Activated CD8-positive, alpha-beta T cell treated with anti-CD3 and anti-CD28 coated beads for 36 hours (primary cell): Measurements from ENCODE around the gene KBTBD12. TPM values are rescaled to one million over a fixed set of nuclear protein-coding genes. Genes with fewer than 3 reads are reported as not detected.

Experiments
- ATAC-seq: fragments of 200-7000 bp; cut with Tn5 transposase; one replicate; pipeline ENCODE4 v1.10.0; 2021; ENCODE audit warnings: mild to moderate bottlenecking, moderate library complexity
- CTCF ChIA-PET: fragments of 350-600 bp; sonication (Branson Sonifier 250); formaldehyde crosslinking; loops from one replicate; lab custom pipeline; 2021; ENCODE audit warnings: antibody characterized with exemption; lab: Charles Lee
- POLR2A ChIA-PET: fragments of 350-600 bp; sonication (Branson Sonifier 250); formaldehyde crosslinking; loops from one replicate; lab custom pipeline; 2021; ENCODE audit warnings: antibody characterized with exemption; lab: Charles Lee
- DNase-seq: peaks from one replicate; pipeline ENCODE4 v3.0.0-alpha.2; 2020
- H3K27ac Mint-ChIP-seq: one replicate; pipeline ENCODE4 v1.8.0; 2021; ENCODE audit warnings: mild to moderate bottlenecking, mixed read lengths
- H3K27me3 Mint-ChIP-seq: one replicate; pipeline ENCODE4 v1.8.0; 2021; ENCODE audit warnings: mixed read lengths
- H3K36me3 Mint-ChIP-seq: one replicate; pipeline ENCODE4 v1.8.0; 2021; ENCODE audit warnings: low read depth, mixed read lengths
- H3K4me1 Mint-ChIP-seq: one replicate; pipeline ENCODE4 v1.8.0; 2021; ENCODE audit warnings: low read depth, mixed read lengths
- H3K4me3 Mint-ChIP-seq: one replicate; pipeline ENCODE4 v1.8.0; 2021; ENCODE audit warnings: mild to moderate bottlenecking, moderate library complexity, mixed read lengths
- H3K9me3 Mint-ChIP-seq: one replicate; pipeline ENCODE4 v1.8.0; 2021; ENCODE audit warnings: mixed read lengths
- CTCF ChIP-seq: fragments of 200-600 bp; IDR thresholded peaks from one replicate; pipeline ENCODE4 v1.8.0; 2022; ENCODE audit warnings: antibody characterized with exemption, mild to moderate bottlenecking
- intact Hi-C: fragments of 100-400 bp; cut with micrococcal nuclease; formaldehyde crosslinking; loops from one replicate; pipeline ENCODE4 v1.10.0; 2022
- total RNA-seq, 2 experiments: library from RNA; stranded (reverse); gene quantifications; one replicate each; pipeline ENCODE4 v1.2.3, GENCODE V29; 2021

KBTBD12 gene
- total RNA-seq, 2 experiments from 2014 or later, result not detected

DNA sequence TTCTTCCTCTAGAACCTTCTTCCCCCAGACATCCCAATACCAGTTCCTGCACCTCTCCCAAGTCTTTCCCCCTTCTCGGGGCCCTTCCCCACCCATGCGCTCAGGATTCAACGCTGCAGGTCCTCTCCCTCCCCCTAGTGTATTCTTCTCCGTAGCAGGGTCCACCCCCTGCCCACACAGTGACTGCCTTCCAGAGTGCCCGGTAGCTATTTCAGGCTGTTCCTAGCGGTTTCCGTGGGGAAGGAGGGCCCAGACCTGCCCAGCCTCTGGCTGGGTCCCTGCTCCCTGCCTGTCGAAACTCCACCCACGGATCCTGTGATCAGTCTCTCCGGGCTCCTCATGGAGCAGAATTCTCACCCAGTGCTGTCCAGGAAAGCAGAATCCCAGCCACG, 92.0 kb downstream of the KBTBD12 start:
- H3K36me3 Mint-ChIP-seq, result no peaks in the 10 kb centered on the region
- H3K27ac Mint-ChIP-seq, result no peak overlapping the region
- ATAC-seq (no peak), DNase-seq (no peak)
- H3K4me3 Mint-ChIP-seq, result no peak overlapping the region
- H3K27me3 Mint-ChIP-seq, result peaks cover 2% of the 10 kb centered on the region
- no peak for TF ChIP-seq CTCF
- intact Hi-C loops, result no loop called here
- peaks cover 4% of the 10 kb centered on the region for H3K4me1 Mint-ChIP-seq
- POLR2A ChIA-PET, result no interaction called here
- H3K9me3 Mint-ChIP-seq, result no peaks in the 10 kb centered on the region
- CTCF ChIA-PET, result no interaction called here

DNA sequence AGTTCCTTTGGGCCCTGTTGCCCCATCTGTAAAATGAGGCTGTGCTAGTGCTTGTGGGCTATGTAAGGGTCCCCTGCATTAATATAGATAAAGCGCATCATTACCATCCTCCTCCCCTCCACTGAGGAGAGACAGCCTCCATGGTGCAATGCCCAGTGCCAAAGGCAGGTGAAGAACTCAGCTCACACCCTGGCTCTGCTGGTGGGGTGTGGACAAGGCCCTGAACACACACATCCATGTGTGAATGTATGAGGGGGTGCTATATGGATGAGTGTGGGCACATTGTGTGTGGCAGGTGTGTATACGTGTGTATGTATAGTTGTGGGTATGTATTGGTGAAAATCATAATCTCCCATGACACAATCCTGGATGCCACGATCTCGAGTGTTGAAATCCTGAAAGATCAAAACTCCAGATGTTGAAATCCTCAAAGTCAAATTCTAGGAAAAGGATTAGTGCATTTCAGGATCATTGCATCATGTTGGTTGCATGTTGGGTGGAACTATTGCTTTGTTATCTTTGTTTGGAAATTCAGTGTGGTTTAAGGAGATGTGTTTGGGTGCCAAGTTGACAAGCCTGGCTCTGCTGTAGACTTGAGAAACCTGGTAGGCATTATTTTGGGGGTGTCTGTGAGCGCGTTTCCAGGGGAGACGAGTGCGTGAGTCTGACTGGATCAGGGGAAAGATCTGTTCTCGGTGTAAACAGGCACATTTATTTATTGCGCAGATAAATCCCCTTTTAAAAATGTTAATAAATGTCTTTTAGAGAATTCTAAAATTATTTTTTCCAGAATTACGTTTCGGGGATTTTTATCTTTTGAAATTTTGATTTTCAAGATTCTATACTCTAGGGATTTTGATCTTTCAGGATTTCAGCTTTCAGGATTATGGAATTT, 95.2 kb downstream of the KBTBD12 start:
- Mint-ChIP-seq H3K27ac (no peak overlapping the region), H3K36me3 (no peaks in the 10 kb centered on the region), H3K9me3 (no peaks in the 10 kb centered on the region), H3K4me1 (peaks cover 4% of the 10 kb centered on the region), H3K4me3 (no peak overlapping the region), H3K27me3 (peaks cover 5% of the 10 kb centered on the region)
- no peak for TF ChIP-seq CTCF
- POLR2A ChIA-PET, result no interaction called here
- DNase-seq, result no peak
- CTCF ChIA-PET, result no interaction called here
- intact Hi-C loops, result no loop called here
- no peak for ATAC-seq

- POLR2A ChIA-PET, result interaction anchor here (0.5 kb wide), 1 partner anchor 44 kb away, joined by 4 read pairs; no protein-coding TSS in a partner anchor
- Mint-ChIP-seq H3K27me3 (peaks cover 5% of the 10 kb centered on the region), H3K4me3 (no peak overlapping the region), H3K27ac (no peak overlapping the region), H3K36me3 (no peaks in the 10 kb centered on the region), H3K9me3 (no peaks in the 10 kb centered on the region), H3K4me1 (peaks cover 4% of the 10 kb centered on the region)
- intact Hi-C loops, result no loop called here
- TF ChIP-seq CTCF, result no peak
- CTCF ChIA-PET, result interaction anchor here (1.1 kb wide), 1 partner anchor 37 kb away, joined by 4 read pairs; no protein-coding TSS in a partner anchor
- peak; percentile 41 for DNase-seq
- ATAC-seq, result peak; percentile 24
These were observed 96.1 kb downstream of the KBTBD12 start for GRCh38 chr3:128011140-128011539.

DNA sequence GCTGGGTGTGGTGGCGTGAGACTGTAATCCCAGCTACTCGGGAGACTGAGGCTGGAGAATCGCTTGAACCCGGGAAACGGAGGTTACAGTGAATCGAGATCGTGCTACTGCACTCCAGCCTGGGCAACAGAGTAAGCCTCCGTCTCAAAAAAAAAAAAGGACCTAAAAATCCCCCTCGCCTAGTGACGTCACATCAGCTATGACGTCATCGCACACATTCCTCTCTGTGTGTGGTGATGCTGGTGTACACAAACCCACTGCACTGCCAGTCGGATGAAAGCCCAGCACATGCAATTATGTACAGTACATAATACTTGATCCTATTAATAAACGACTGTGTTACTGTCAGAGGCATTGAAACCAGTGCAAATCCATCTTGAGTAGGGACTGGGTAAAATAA, 97.0 kb downstream of the KBTBD12 start:
- peaks cover 2% of the 10 kb centered on the region for H3K9me3 Mint-ChIP-seq
- no peak for TF ChIP-seq CTCF
- CTCF ChIA-PET, result interaction anchor here (1.1 kb wide), 1 partner anchor 36 kb away, joined by 4 read pairs; no protein-coding TSS in a partner anchor
- DNase-seq (no peak), ATAC-seq (no peak)
- no peak overlapping the region for H3K4me3 Mint-ChIP-seq
- H3K27ac Mint-ChIP-seq, result no peak overlapping the region
- intact Hi-C loops, result no loop called here
- peaks cover 5% of the 10 kb centered on the region for H3K27me3 Mint-ChIP-seq
- H3K36me3 Mint-ChIP-seq, result no peaks in the 10 kb centered on the region
- H3K4me1 Mint-ChIP-seq, result peaks cover 4% of the 10 kb centered on the region
- POLR2A ChIA-PET, result no interaction called here

DNA sequence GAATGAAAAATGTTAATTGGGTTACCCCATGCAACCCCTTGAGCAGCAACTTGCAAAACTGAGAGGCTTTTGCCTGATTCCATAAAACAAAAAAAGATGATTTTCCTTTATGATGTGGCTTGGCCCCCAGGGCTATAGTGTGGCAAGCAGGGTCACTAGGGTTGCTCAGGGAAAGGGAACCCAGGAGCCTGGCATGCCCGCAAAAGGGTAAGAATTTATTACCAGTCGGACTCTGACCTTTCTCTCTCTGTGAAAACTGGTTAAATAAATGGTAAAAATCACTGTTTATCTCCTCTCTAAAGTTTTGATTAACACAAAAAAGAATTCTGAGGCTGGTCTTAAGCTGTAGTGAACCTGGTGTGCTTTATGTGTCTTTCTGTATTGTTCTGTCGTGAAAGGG, 99.5 kb downstream of the KBTBD12 start:
- H3K4me3 Mint-ChIP-seq, result no peak overlapping the region
- peaks cover 4% of the 10 kb centered on the region for H3K4me1 Mint-ChIP-seq
- peaks cover 3% of the 10 kb centered on the region for H3K27me3 Mint-ChIP-seq
- ATAC-seq (no peak), DNase-seq (no peak)
- H3K27ac Mint-ChIP-seq, result no peak overlapping the region
- H3K36me3 Mint-ChIP-seq, result no peaks in the 10 kb centered on the region
- peaks cover 2% of the 10 kb centered on the region for H3K9me3 Mint-ChIP-seq
- TF ChIP-seq CTCF, result no peak
- POLR2A ChIA-PET, result no interaction called here
- intact Hi-C loops, result no loop called here
- CTCF ChIA-PET, result no interaction called here
